GM19395 (cell line): Measurements from ENCODE around the gene GRAMD4.

Experiments used
- ATAC-seq: cut with Tn5 transposase; IDR thresholded peaks from one replicate; pipeline ENCODE4 v1.9.1; 2021; ENCODE audit warnings: mild to moderate bottlenecking, moderate library complexity; ENCODE audit not compliant: unreplicated experiment

Gene GRAMD4

GRCh38 chr22:46653596-46653995, 33.4 kb downstream of the GRAMD4 start:
- ATAC-seq: no peak

- no peak for ATAC-seq
Observed at GRCh38 chr22:46654426-46654825, 34.2 kb downstream of the GRAMD4 start.

DNA sequence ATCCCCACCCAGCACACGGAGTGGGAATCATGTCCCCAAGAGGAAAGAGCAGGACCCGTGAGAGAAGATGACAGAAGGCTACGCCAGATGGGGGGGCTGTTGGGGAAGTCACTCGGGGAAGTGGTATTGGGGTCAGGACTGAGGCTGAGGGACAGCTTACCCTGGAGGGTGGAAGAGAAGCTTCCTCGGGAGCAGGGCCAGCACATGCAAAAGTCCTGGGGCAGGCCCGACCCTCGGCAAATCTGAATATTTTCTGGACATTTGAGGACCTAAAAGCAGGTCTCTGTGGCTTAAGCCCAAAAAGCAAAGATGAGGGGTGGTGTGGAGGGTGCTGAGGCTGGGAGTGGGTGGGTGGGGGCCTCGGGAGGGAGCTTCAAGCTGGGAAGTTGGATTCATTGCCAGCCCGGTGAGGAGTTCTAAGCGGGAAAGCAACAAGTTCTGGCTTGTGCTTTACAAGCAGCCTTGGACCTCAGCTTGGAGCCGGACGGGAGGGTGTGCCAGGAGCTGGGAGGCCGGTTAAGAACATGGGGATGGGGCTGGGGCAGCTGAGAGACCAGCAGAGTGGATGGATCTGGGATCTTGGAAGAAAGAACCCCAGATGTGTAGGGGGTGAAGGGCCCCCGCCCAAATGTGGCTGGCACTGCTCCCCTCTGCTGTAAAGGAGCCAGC, 34.9 kb downstream of the GRAMD4 start:
- ATAC-seq: no peak

DNA sequence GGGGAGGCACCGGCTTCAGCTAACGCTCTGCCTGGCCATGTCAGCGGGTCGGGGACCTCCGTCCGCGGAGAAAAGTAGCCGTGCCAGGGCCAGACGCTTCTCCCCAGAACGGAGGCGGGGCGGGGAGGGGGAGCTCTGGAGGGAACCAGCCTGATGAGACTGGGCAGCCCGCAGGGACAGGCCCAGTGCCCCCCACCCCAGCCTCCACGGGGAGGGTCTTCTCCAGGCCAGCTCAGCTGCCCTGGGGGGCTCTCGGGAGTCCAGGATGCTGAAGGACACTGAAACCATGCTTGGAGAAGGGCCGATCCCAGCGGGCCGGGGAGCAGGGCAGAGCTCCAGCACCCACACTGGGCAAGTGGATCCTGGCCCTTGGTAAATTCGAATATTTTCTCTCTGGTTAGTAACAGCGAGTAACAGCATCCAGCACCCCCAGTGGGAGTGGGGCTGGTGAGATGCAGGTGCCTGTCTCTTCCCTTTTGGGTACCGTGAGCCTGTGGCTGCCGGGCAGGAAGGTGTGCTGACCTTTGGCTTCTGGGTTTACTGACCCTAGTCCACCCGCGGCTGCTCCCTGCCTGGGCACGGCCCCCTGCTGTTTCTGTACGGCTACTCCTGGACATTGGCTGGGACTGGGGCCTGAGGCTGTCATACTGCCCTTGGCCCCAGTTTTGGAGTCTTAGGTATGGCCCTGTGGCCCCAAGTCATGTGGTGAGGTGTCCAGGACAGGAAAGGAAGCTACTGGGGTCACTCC, 35.8 kb downstream of the GRAMD4 start:
- no peak for ATAC-seq

DNA sequence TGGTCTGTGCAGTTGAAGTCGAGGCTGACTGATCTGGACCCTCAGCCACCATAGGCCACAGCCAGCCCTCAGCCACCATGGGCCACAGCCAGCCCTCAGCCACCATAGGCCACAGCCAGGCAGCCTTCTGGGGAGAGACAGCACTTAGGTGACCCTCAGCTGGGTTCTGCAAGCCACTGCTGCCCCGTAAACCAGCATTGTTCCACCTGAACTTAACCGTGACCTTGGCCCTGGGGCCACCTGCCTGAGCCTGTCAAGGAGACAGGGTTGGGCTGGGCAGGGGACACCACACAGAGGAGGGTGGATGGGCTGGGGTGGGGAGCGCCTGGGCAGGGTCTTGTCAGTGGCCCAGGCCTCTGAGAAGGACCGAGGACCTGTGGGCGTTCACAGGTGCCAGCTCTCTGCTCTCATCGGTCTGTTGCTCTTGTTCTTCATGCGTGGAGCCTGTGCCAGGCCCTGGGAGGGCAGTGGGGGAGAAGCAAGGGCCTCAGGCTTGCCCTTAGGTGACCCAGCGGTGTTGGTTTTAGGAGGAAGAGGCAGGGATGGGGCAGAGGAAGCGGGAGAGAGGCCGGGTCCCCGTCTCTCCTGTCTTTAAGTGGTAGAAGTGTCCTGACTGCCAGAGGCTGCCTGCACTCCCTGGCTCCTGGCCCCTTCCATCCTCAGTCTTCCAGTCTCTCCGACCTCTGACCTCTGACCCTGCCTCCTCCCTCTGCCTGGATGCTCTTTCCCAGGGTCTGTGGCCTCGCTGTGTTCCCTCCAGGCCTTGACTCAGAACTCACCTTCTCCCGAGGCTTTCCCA, 36.9 kb downstream of the GRAMD4 start:
- ATAC-seq: no peak

DNA sequence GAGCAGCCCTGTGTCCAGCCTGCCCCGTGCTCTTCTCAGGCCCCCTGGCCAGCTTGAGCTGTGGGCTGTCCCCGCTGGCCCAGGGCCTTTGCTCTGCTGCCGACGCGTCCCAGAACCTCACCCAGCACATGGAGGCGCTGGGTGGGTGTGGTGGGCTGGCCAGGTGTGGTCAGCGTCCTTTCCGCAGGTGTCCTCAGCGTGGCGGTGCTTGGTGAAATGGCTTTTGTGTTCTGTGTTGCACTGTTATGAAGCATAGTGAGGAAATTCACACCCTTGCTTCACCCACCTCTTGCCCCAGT, 37.4 kb downstream of the GRAMD4 start:
- ATAC-seq: no peak

- ATAC-seq: no peak
Observed at GRCh38 chr22:46657996-46658947, 38.1 kb downstream of the GRAMD4 start.

DNA sequence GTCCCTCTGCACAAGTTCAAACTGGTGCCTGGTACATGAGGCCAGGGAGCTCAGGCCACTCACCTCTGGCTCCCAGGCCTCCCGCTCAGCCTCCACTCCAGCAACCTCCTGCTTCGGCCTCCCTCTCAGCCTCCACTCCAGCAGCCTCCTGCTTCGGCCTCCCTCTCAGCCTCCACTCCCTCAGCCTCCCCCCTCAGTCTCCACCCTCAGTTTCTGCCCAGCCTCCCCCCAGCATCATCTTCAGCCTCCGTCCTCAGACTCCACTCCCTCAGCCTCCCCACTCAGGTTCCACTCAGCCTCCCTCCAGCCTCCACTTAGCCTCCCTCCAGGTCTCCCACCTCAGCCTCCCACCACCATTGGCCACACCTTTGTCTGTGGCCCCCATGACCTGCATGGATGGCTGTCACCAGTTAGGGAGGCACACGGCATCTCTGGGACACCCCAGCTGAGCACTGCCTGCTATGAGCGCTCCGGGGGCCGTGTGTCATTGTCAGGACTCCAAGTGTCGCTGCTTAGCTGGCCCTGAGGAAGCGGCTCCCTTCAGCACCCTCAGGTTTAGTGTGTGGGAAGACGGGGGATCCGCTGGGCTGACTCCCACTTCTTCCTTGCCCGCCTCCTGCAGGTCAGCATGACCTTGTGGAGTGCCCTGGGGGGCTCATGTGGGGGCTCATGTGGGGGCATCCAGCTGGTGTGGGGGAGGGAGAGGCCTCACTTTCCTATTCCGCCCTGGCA, 39.0 kb downstream of the GRAMD4 start:
- ATAC-seq: no peak

- ATAC-seq: no peak
Observed at GRCh38 chr22:46659791-46660186, 39.6 kb downstream of the GRAMD4 start.

- ATAC-seq: no peak
Observed at GRCh38 chr22:46660604-46661201, 40.5 kb downstream of the GRAMD4 start.

DNA sequence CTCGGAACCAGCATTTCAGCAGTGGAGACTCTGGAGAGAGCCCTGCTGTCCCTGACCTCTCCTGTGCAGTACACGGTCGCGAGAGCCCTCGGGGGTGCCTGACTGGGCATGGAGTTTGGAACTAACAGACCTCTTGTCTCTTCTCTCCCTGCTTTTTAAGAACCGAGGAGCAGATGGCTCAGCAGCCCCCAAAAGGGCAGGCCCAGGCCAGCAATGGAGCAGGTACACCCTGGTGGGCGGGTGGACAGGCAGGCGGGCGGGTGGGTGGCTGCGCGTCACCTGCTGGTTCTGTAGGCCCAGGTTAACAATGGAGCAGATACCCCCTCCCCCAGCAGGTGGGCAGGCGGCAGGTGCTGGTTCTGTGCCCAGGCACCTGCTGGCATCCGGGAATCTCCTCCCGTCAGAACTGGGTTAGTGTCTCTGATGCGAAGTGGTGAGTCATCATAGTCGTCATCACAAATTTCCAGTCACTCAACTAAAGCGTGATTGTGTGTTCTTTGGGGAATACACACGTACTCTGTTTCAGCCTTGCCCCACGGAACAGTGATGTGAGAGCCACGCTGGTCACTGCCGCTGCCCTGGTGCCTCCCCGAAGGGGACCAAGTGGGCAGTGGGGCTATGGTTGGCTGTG, 41.1 kb downstream of the GRAMD4 start:
- no peak for ATAC-seq

DNA sequence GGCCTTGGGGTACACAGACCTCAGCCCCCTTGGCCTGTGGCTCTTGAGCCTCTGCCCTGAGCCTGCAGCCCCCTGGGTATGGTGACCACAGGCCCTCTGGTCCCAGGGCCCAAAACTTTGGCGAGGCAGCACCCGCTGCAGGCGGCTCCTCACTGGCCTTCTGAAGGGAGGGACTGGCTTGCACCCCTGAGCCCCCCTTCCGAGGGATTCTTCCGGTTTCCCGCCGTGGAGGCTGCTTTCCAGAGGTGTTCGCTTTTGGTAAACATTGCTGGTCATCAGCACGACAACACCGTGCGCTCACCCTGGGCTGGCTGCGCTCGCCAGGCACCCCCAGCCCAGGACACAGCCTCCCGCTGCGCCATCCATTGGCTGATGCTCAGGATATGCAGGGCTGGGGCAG, 42.0 kb downstream of the GRAMD4 start:
- ATAC-seq: no peak

DNA sequence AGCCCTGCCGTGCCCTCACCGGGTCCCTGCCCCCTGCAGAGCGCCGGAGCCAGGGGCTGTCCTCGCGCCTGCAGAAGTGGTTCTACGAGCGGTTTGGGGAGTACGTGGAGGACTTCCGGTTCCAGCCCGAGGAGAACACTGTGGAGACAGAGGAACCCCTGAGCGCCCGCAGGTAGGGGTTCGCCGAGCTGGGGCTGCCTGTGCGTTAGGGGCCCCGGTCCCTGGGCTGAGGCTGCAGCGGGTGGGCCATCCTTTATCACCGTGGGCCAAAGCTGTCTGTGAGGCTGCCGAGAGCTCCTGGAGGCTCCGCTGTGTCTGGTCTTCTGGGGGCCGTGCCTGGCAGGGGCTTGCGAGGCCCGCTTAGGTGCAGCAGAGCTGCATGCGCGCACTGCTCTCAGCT, 42.8 kb downstream of the GRAMD4 start:
- ATAC-seq: no peak

DNA sequence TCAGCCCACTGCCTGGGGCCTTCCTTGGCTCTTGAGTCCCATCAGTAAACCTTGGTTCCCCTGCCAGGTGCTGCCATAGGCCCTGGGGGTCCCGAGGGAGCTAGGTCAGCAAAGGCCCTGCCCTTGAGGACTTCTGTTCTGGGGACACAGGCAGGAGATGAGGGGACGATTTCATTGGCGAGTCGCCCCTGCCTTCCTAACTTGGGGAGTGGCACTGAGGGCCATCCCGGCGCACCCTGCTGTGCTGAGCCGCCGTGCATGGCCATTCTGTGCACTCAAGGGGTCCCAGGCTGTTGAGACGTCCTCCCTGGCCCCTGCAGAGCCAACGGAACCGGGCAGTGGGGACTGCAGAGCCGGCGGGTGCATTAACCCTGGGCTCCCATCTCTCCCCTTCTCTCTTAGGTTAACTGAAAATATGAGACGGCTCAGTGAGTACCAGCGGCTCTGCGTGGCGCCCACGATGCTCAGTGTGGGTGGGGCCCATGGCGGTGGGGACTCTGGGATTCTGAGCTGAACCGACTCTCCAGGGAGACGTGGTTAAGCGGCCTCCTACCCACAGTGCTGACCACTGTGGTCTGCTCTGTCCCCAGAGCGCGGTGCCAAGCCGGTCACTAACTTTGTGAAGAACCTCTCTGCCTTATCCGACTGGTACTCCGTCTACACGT, 43.4 kb downstream of the GRAMD4 start:
- no peak for ATAC-seq

GRCh38 chr22:46664301-46664855, 44.2 kb downstream of the GRAMD4 start:
- ATAC-seq: no peak

- no peak for ATAC-seq
Observed at GRCh38 chr22:46665151-46665695, 45.0 kb downstream of the GRAMD4 start.

DNA sequence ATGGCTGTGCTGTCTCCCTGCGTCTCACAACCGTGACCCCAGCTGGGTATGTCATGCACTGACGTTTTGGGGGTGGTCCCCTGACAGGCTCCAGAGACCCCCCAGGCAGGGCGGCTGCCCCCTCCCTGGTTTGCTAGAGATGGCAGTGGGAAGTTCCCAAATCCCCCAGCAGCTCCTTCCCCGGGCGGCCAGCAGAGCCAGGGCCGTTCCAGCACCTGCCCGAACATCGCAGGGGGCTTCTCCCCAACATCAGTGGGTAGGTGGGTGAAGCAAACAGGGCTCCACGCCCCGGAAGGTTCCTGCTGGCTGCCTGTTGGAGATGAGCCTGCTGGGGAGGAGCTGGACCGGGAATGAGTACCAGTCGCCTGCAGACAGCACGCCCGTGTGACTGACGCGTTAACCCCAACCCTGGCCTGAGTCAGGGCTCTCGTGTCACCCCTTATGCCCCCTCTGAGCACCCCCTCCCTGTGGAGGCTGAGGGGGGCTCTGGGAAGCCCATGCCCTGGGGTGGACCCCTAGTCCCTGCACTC, 45.6 kb downstream of the GRAMD4 start:
- ATAC-seq: no peak
